GM19397 (cell line): ENCODE measurements around the gene HOXD11.

Experiments
- ATAC-seq: cut with Tn5 transposase; IDR thresholded peaks from one replicate; pipeline ENCODE4 v1.9.1; 2021; ENCODE audit warnings: mild to moderate bottlenecking, moderate library complexity; ENCODE audit not compliant: unreplicated experiment

The HOXD11 gene

GRCh38 chr2:176130957-176131847 is 24.1 kb downstream of the HOXD11 start:
- no peak for ATAC-seq

- no peak for ATAC-seq
Measured at GRCh38 chr2:176131848-176132158, 24.7 kb downstream of the HOXD11 start.

- ATAC-seq: no peak
Measured at GRCh38 chr2:176132205-176133171, 25.4 kb downstream of the HOXD11 start.

DNA sequence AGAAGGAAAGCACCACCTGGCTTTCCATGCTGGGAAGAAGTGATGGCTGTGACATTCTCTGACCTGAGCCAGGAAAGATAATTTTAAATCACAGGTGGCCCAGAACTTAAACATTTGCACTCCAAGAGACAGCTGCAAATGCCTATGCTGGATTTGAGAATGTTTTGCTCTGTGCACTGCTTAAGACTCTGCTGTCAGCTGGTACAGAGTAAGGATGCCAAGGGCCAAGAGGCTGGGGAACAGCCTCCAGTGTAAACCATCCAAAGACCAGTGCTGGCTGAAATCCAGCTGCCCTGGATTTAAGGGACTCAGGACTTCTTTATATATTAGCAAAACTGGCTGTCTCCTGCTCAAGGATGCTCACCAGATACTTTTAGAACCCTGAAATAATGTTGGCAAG is 26.3 kb downstream of the HOXD11 start:
- no peak for ATAC-seq

DNA sequence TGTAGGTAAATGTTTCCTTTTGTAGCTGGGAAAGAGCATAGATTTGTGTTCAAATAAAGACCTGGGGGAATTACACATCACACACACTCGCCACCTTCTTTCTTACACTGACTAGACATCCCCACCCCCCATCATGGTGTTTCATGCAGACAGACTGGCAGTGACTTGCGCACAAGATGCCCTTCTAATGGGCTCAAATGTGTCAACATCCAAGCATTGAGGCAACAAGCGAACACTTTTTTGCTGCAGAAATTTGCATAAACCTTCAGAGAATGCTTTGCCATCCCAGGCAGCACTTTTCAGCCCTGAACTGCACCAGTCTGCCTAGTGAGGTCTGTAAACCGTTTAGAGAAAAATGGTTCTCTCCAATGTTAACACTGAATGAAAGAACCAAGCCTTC is 27.0 kb downstream of the HOXD11 start:
- no peak for ATAC-seq

GRCh38 chr2:176135035-176135440 is 28.0 kb downstream of the HOXD11 start:
- no peak for ATAC-seq

GRCh38 chr2:176136374-176137251 is 29.5 kb downstream of the HOXD11 start:
- no peak for ATAC-seq

DNA sequence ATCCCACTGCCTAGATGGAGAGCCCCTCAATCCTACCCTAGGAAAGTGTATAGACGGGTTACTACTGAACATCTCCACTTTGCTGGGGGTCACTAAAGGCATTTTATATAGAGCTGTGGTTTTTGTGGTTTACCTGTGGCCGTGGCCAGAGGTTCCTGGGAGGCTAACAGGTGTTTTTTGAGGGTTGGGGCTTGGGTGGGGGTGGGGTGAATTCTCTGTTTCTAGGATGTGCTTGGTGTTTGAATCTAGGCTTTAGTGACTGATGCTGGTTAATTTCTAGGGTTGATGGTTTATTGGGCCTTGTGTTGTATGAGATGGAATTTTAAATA is 30.1 kb downstream of the HOXD11 start:
- no peak for ATAC-seq

DNA sequence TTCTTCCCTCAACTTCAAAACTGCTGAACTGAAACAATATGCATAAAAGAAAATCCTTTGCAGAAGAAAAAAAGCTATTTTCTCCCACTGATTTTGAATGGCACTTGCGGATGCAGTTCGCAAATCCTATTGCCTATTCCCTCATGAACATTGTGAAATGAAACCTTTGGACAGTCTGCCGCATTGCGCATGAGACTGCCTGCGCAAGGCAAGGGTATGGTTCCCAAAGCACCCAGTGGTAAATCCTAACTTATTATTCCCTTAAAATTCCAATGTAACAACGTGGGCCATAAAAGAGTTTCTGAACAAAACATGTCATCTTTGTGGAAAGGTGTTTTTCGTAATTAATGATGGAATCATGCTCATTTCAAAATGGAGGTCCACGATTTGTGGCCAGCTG is 30.8 kb downstream of the HOXD11 start:
- no peak for ATAC-seq

- ATAC-seq: no peak
Measured at GRCh38 chr2:176138526-176138922, 31.4 kb downstream of the HOXD11 start.

DNA sequence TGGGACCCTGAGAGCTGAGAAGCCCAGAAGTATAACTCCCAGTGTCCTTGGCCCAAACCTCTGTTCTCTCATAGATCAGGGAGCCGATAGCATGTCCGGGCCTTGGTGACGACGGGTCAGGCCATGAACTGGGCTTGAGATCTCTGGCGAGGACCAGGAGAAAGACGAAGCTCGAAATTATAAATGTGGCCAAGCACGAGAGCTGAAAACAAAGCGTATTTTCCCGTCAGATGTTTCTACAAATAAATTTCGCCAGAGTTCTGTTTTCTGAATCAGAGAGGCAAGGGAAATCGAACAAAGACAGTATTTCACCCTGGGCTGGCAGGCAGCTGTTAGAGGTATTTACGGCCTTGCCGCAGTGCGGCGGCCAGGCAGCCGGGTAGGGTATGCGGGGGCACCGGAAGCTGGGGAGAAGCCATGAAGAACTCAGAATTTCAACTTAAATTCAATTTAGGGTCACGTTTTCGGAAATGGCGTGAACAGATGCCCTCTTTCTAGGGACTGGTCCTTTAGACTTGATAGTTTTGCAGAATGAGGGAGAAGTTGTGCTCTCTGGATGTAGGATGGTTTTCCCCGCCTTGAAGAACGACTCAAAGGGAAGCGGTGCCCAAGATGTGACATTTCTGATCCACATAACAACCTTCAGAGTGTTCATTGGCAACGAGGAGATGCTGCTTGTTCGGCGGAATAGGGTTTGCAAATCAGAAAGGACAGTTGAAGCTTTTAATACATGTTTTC is 32.0 kb downstream of the HOXD11 start:
- no peak for ATAC-seq

DNA sequence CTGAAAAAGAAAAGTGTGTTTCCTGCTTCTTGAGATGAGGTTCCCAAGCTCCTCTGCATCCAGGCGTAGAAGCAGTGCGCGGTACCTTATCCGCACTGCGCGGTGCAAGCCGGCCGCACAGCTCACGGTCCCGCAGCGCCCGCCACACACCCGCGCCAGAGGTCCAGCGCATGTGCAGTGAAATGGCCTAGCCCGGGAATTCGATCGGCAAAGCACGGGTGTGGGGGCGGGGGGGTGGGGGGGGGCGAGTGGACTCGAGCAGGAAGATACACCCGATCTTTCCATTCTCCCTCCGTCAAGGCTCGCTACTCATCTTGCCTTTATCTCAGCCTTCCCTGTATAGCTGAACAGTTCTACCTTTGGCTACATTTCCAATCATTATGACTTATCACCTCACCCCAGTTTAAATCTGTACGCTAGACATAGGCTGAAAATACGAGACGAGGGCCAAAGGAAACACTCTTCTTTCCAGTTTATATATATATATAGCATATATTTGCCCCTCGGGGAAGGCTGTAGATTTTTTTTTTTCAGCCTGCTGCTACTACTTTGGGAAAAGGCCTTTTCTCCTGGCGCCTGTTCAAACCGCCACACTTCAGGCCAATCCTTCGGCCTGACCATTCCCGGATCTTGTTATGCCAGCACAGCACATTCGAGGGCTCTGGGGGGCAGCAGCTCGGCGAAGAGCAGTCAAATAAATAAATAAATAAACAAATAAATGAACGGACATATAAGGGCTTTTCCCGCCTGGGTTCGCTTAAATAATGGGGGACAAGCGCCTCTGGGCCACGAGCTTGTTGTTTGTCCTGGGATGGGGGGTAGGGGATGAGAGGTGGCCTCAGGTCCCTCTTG is 32.8 kb downstream of the HOXD11 start:
- no peak for ATAC-seq

DNA sequence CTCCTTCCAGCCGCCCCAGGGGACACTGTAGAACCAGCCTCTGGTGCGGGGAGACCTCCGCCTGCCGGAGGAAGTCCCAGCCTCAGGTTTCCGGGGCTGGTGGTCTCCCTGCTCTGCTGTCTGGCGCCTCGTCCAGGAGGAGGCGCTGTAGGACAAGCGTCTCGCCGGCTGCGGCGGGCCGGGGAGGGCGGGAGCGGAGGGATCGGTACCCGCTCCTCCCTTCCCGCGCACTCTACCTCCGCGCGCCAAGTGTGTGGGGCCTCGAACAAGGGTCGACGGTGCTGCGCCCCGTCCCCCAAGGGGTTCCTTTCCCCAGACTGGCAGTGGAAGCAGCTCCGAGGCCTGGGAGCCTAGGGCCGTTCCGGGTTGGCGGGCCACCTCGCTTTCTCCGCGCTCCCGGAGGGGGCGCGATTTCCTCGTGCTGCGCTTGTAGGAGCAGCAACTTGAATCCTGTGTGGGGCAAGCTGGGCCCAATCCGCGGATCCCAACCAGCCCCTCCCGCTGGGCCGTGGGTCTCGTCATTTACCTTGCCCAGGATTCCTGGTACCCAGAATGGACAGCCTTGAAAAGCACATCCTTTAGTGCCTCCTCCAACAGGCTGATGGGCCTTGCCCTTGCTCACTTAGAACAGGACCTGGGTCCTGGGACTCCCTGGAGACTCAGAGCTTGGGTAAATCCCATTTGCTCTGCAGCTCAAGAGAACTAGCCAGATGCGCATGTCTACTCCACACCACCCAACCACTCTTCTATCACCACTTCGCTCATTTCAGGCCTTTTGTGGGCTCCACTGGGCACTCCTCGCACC is 33.6 kb downstream of the HOXD11 start:
- ATAC-seq: peak; percentile 94

- ATAC-seq: no peak
Measured at GRCh38 chr2:176142281-176142680, 35.2 kb downstream of the HOXD11 start.

GRCh38 chr2:176145085-176145969 is 38.2 kb downstream of the HOXD11 start:
- no peak for ATAC-seq

GRCh38 chr2:176146101-176146500 is 39.0 kb downstream of the HOXD11 start:
- no peak for ATAC-seq

- no peak for ATAC-seq
Measured at GRCh38 chr2:176146645-176147044, 39.6 kb downstream of the HOXD11 start.
